ENCODE data around the gene CACNA2D3. TPM values are rescaled to one million over a fixed set of nuclear protein-coding genes. Genes with fewer than 3 reads are reported as not detected.

Gene CACNA2D3
- total and polyA plus RNA-seq, 7 donors = 2.7 to 13.5 (median 9.0) TPM

GRCh38 chr3:55075846-55076245 is 953.5 kb downstream of the CACNA2D3 start:
- Histone ChIP-seq H3K4me3 (no peak overlapping the region), H3K27me3 (ENCODE audit: insufficient read depth in 3 of 3, low read length in 2 of 3) (no peaks in the 10 kb centered on the region), H3K27ac (no peak overlapping the region), H3K4me1 (no peaks in the 10 kb centered on the region), H3K36me3 (ENCODE audit: insufficient read depth in 1 of 2, low read depth in 1 of 2) (no peaks in the 10 kb centered on the region), H3K9me3 (no peaks in the 10 kb centered on the region)
- DNase-seq (no peak), ATAC-seq (no peak)
- 85 to 90% (median 86%) methylated on average over 6 of the region's 6 CpGs for WGBS, 3 donors
- intact Hi-C loops (cut with DNase I) = no loop called here
- TF ChIP-seq CTCF (IDR thresholded peaks at IDR 0.05) = no peak

GRCh38 chr3:55077726-55078125 is 955.4 kb downstream of the CACNA2D3 start:
- TF ChIP-seq CTCF (IDR thresholded peaks at IDR 0.05) = no peak
- H3K9me3 ChIP-seq = no peaks in the 10 kb centered on the region
- H3K27me3 ChIP-seq (ENCODE audit: insufficient read depth in 3 of 3, low read length in 2 of 3) = no peaks in the 10 kb centered on the region
- no peak overlapping the region for H3K4me3 ChIP-seq
- no peak for DNase-seq
- intact Hi-C loops (cut with DNase I) = no loop called here
- no peaks in the 10 kb centered on the region for H3K36me3 ChIP-seq (ENCODE audit: insufficient read depth in 1 of 2, low read depth in 1 of 2)
- 71 to 82% (median 73%) methylated on average over 7 of the region's 7 CpGs for WGBS, 3 donors
- no peak for ATAC-seq
- no peaks in the 10 kb centered on the region for H3K4me1 ChIP-seq
- H3K27ac ChIP-seq = no peak overlapping the region

- intact Hi-C loops (cut with DNase I) = no loop called here
- DNase-seq = no peak
- no peak for ATAC-seq
- no peaks in the 10 kb centered on the region for H3K36me3 ChIP-seq (ENCODE audit: insufficient read depth in 1 of 2, low read depth in 1 of 2)
- no peak overlapping the region for H3K27ac ChIP-seq
- H3K4me1 ChIP-seq = no peaks in the 10 kb centered on the region
- no peaks in the 10 kb centered on the region for H3K9me3 ChIP-seq
- TF ChIP-seq CTCF (IDR thresholded peaks at IDR 0.05) = no peak
- H3K4me3 ChIP-seq = no peak overlapping the region
- no peaks in the 10 kb centered on the region for H3K27me3 ChIP-seq (ENCODE audit: insufficient read depth in 3 of 3, low read length in 2 of 3)
- 49 to 55% (median 53%) methylated on average over 7 of the region's 7 CpGs for WGBS, 3 donors
Observed at GRCh38 chr3:55078876-55079275, 956.5 kb downstream of the CACNA2D3 start.

- ATAC-seq = no peak
- H3K4me1 ChIP-seq = no peaks in the 10 kb centered on the region
- 68 to 72% (median 70%) methylated on average over 5 of the region's 5 CpGs for WGBS, 3 donors
- TF ChIP-seq CTCF (IDR thresholded peaks at IDR 0.05) = no peak
- no peaks in the 10 kb centered on the region for H3K36me3 ChIP-seq (ENCODE audit: insufficient read depth in 1 of 2, low read depth in 1 of 2)
- H3K9me3 ChIP-seq = no peaks in the 10 kb centered on the region
- H3K27ac ChIP-seq = no peak overlapping the region
- intact Hi-C loops (cut with DNase I) = no loop called here
- peaks cover 0 to 5% (median 0%) of the 10 kb centered on the region in 3 donors for H3K27me3 ChIP-seq (ENCODE audit: insufficient read depth in 3 of 3, low read length in 2 of 3)
- no peak overlapping the region for H3K4me3 ChIP-seq
- no peak for DNase-seq
Observed at GRCh38 chr3:55085231-55085630, 962.9 kb downstream of the CACNA2D3 start.

GRCh38 chr3:55089211-55089610 is 966.9 kb downstream of the CACNA2D3 start:
- H3K27me3 ChIP-seq (ENCODE audit: insufficient read depth in 3 of 3, low read length in 2 of 3) = peaks cover 0 to 5% (median 0%) of the 10 kb centered on the region in 3 donors
- no peaks in the 10 kb centered on the region for H3K36me3 ChIP-seq (ENCODE audit: insufficient read depth in 1 of 2, low read depth in 1 of 2)
- no peaks in the 10 kb centered on the region for H3K4me1 ChIP-seq
- no peak overlapping the region for H3K4me3 ChIP-seq
- no peak for DNase-seq
- 57 to 62% (median 59%) methylated on average over 5 of the region's 5 CpGs for WGBS, 3 donors
- no peak for ATAC-seq
- intact Hi-C loops (cut with DNase I) = no loop called here
- H3K9me3 ChIP-seq = no peaks in the 10 kb centered on the region
- TF ChIP-seq CTCF (IDR thresholded peaks at IDR 0.05) = no peak
- no peak overlapping the region for H3K27ac ChIP-seq

Data from psoas muscle (tissue), 8 donors.